Liver (tissue), 9 donors: Measurements from ENCODE around the gene DVL1. TPM values are rescaled to one million over a fixed set of nuclear protein-coding genes. Genes with fewer than 3 reads are reported as not detected.

ENCODE experiments used
- DNase-seq: peaks from one replicate; pipeline ENCODE4 v3.0.0-alpha.2; 2017; ENCODE audit warnings: low spot score
- H3K27ac ChIP-seq, 2 donors: one replicate each; pipeline ENCODE4 v1.7.0; 2013; ENCODE audit warnings: inconsistent platforms in 2 of 2, low read length in 2 of 2, control low read depth in 1 of 2, low read depth in 1 of 2, mild to moderate bottlenecking in 1 of 2
- H3K27me3 ChIP-seq, 4 donors: one replicate each; pipeline versions ENCODE4 v1.6.1 to v1.7.0; 2013; ENCODE audit warnings: low read length in 3 of 4, inconsistent platforms in 1 of 4, mild to moderate bottlenecking in 1 of 4, moderate library complexity in 1 of 4; ENCODE audit not compliant: control insufficient read depth in 4 of 4, insufficient read depth in 4 of 4
- H3K36me3 ChIP-seq, 4 donors: one replicate each; pipeline versions ENCODE4 v1.6.1 to v1.7.0; 2013; ENCODE audit warnings: low read length in 3 of 4, mild to moderate bottlenecking in 3 of 4, low read depth in 1 of 4, moderate library complexity in 1 of 4; ENCODE audit not compliant: control insufficient read depth in 4 of 4, insufficient read depth in 3 of 4
- H3K4me1 ChIP-seq, 4 donors: one replicate each; pipeline versions ENCODE4 v1.6.1 to v1.7.0; 2013; ENCODE audit warnings: low read length in 3 of 4, mild to moderate bottlenecking in 3 of 4, moderate library complexity in 1 of 4; ENCODE audit not compliant: control insufficient read depth in 4 of 4, insufficient read depth in 4 of 4
- H3K4me3 ChIP-seq, 3 donors: one replicate each; pipeline versions ENCODE4 v1.6.1 to v1.7.0; 2013; ENCODE audit warnings: low read length in 3 of 3, control low read depth in 1 of 3, low read depth in 1 of 3, mild to moderate bottlenecking in 1 of 3
- H3K9ac ChIP-seq, 2 donors: one replicate each; pipeline ENCODE4 v1.7.0; 2013; ENCODE audit warnings: low read length in 2 of 2, mild to moderate bottlenecking in 2 of 2, moderate library complexity in 2 of 2, control low read depth in 1 of 2, low read depth in 1 of 2
- H3K9me3 ChIP-seq, 4 donors: one replicate each; pipeline versions ENCODE4 v1.6.1 to v1.7.0; 2013; ENCODE audit warnings: low read length in 3 of 4; ENCODE audit not compliant: control insufficient read depth in 4 of 4
- EGR1 ChIP-seq, 2 donors: IDR thresholded peaks; 2 replicates each; pipeline ENCODE4 v1.6.1; 2016 to 2018; ENCODE audit warnings: antibody characterized with exemption in 2 of 2, low read depth in 2 of 2
- FOXA1 ChIP-seq: IDR thresholded peaks from 2 replicates; pipeline ENCODE4 v1.6.1; 2016; ENCODE audit warnings: antibody characterized with exemption
- FOXA2 ChIP-seq: IDR thresholded peaks from 2 replicates; pipeline ENCODE4 v1.6.1; 2016; ENCODE audit warnings: antibody characterized with exemption
- HNF4A ChIP-seq, 2 donors: conservative IDR thresholded peaks; 2 replicates each; pipeline ENCODE4 v1.6.1; 2016; ENCODE audit warnings: antibody characterized with exemption in 2 of 2, mild to moderate bottlenecking in 2 of 2
- HNF4G ChIP-seq: IDR thresholded peaks from 2 replicates; pipeline ENCODE4 v1.6.1; 2016; ENCODE audit warnings: antibody characterized with exemption
- JUND ChIP-seq, 2 donors: IDR thresholded peaks; 2 replicates each; pipeline ENCODE4 v1.6.1; 2016; ENCODE audit warnings: antibody characterized with exemption in 2 of 2
- RAD21 ChIP-seq, 2 donors: IDR thresholded peaks; 2 replicates each; pipeline ENCODE4 v1.6.1; 2016; ENCODE audit warnings: antibody characterized with exemption in 2 of 2, mild to moderate bottlenecking in 2 of 2
- YY1 ChIP-seq: IDR thresholded peaks from 2 replicates; pipeline ENCODE4 v1.6.1; 2016; ENCODE audit warnings: antibody characterized with exemption, mild to moderate bottlenecking
- WGBS: extraction: QIAGEN DNeasy Blood & Tissue Kit; methylation state at CpG from one replicate; pipeline ENCODE4 v1.1.7; 2013; 5-methylcytosine and 5-hydroxymethylcytosine counted together
- polyA plus RNA-seq, 2 donors: library from polyadenylated mRNA; stranded (reverse) in 1 of 2; unstranded in 1 of 2; fragments of 200-250 nt in 1 of 2; fragments of >200 nt in 1 of 2; fragmentation: Nextera tagmentation in 1 of 2; extraction: Ambion mirVana in 1 of 2; gene quantifications; one replicate each; pipeline versions ENCODE4 v1.2.1 to v1.2.3, GENCODE V29; 2013 to 2015
- total RNA-seq, 2 donors: library from RNA; depleted of rRNA; stranded (reverse); fragments of >200 nt; gene quantifications; one replicate each; pipeline ENCODE4 v1.2.3, GENCODE V29; 2014
- TF ChIP-seq, protein P1 (sequence below): fragments of 150-350 bp; IDR thresholded peaks from 2 replicates; pipeline ENCODE4 v1.5.1; 2017; ENCODE audit warnings: improper control_type of control experiment, low read depth, low read length; ENCODE audit not compliant: missing input control
- TF ChIP-seq, protein P2 (sequence below): IDR thresholded peaks from 2 replicates; pipeline ENCODE4 v1.6.1; 2016; ENCODE audit warnings: antibody characterized with exemption, mild to moderate bottlenecking
- TF ChIP-seq, protein P3 (sequence below): IDR thresholded peaks from 2 replicates; pipeline ENCODE4 v1.6.1; 2016; ENCODE audit warnings: antibody characterized with exemption
- TF ChIP-seq, protein P4 (sequence below): IDR thresholded peaks from 2 replicates; pipeline ENCODE4 v1.6.1; 2016; ENCODE audit warnings: antibody characterized with exemption
- TF ChIP-seq, protein P5 (sequence below): IDR thresholded peaks from 2 replicates; pipeline ENCODE4 v1.6.1; 2016; ENCODE audit warnings: antibody characterized with exemption
- donor health status: healthy.
- donor health status: healthy.
- donor health status: healthy.
- donor health status: healthy.
- donor health status: healthy.

DVL1 gene
- total and polyA plus RNA-seq, 4 donors, result 5.7 to 41.2 (median 24.8) TPM

DNA sequence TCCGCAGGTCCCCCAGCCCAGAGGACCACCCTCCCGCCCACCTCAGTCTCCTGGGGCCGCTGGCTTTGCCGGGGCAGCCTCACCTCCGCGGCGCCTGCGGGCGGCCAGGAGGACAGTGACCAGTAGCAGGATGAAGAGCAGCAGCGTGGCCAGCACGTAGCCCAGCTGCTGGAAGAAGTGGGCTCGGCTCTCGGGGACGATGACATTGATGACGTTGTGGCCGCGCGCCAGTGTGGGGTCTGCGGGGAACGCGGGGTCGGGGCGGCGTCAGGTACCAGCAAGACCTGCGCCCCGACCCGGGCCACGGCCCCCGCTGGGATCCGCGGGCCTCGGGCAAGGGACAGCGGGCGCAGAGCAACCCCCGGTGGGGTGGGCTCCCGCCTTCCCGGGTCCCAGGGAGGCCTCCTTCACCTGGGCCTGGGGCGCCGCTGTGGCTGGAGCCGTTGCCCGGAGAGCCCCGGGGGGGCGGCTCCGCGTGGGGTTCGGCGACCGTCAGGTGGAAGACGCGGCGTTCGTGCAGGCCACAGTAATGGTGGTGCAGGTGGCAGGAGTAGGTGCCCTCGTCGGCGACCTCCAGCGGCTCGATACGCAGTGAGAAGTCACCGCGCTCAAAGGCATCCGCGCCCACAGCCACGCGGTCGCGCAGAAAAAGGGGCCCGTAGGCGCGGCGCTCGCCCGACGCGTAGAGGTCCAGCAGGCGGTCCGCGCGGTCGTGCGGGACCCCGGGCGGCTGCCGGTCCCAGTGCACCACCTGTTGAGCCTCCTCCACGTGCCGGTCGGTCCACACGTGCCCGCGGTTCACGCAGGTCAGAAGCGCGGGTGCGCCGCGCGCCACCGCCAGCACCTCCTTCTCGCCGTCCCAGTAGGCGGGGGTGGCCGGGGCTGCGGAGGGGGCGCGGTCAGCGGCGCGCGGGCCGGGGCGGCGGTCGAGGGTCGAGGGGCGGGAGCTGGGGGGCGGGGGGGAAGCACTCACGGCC lies 5.3 kb upstream of the DVL1 start:
- Histone ChIP-seq H3K9ac (no peak overlapping the region), H3K36me3 (no peaks in the 10 kb centered on the region), H3K4me1 (peaks cover 0 to 25% (median 4%) of the 10 kb centered on the region in 4 donors), H3K27ac (no peak overlapping the region), H3K9me3 (no peaks in the 10 kb centered on the region), H3K4me3 (peak overlapping the region in 1 of 3 donors; percentile 17), H3K27me3 (peaks cover 0 to 2% (median 0%) of the 10 kb centered on the region in 4 donors)
- no peak for DNase-seq
- TF ChIP-seq FOXA2 (no peak), FOXA1 (no peak)
- TF ChIP-seq, protein P1, sequence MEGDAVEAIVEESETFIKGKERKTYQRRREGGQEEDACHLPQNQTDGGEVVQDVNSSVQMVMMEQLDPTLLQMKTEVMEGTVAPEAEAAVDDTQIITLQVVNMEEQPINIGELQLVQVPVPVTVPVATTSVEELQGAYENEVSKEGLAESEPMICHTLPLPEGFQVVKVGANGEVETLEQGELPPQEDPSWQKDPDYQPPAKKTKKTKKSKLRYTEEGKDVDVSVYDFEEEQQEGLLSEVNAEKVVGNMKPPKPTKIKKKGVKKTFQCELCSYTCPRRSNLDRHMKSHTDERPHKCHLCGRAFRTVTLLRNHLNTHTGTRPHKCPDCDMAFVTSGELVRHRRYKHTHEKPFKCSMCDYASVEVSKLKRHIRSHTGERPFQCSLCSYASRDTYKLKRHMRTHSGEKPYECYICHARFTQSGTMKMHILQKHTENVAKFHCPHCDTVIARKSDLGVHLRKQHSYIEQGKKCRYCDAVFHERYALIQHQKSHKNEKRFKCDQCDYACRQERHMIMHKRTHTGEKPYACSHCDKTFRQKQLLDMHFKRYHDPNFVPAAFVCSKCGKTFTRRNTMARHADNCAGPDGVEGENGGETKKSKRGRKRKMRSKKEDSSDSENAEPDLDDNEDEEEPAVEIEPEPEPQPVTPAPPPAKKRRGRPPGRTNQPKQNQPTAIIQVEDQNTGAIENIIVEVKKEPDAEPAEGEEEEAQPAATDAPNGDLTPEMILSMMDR, result no peak
- 24% methylated on average over 116 of the region's 116 CpGs for WGBS

DNA sequence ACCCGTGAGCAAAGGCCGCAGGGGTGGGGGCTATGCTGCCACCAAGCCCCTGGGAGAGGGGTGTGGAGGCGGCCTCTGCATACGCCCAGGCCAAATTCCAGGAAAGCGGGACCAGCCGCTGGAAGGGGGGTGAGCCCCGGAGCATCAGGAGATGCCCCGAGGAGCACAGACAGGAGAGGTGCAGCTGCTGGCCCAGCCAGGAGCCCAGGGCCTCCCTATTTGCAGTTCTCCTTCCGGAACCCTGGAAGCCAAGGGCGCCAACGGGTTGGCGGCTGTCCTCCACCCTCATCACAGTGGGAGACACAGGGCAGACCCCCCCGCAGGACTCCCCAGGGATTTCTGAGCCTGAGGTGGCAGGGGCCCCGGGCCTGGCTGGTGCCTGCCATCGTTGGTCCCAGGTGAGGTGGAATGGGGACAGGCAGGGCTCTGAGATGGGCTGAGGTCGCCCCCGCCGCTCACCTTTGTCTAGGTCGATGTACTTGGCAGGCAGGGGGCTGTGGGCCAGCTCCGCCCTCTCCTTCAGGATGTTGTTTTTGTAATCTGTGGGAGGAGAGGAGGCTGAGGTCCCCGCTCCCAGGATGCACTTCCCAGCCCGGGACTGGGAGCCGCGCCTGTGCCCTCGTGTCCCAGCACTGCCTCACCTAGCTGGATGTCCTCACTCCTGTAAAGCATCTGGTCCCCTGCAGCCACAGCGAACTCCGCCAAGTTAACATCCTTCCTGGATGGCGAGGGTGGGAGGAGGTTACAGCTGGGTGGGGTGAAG lies 4.4 kb upstream of the DVL1 start:
- H3K9me3 ChIP-seq, result no peaks in the 10 kb centered on the region
- peaks cover 0 to 2% (median 0%) of the 10 kb centered on the region in 4 donors for H3K27me3 ChIP-seq
- WGBS, result 17% methylated on average over 28 of the region's 28 CpGs
- peaks cover 0 to 27% (median 4%) of the 10 kb centered on the region in 4 donors for H3K4me1 ChIP-seq
- no peaks in the 10 kb centered on the region for H3K36me3 ChIP-seq
- no peak overlapping the region for H3K9ac ChIP-seq
- H3K4me3 ChIP-seq, result no peak overlapping the region
- TF ChIP-seq FOXA1, result no peak
- TF ChIP-seq HNF4G, result no peak
- TF ChIP-seq RAD21 (IDR thresholded peaks at IDR 0.05), result no peak
- TF ChIP-seq, protein P2, sequence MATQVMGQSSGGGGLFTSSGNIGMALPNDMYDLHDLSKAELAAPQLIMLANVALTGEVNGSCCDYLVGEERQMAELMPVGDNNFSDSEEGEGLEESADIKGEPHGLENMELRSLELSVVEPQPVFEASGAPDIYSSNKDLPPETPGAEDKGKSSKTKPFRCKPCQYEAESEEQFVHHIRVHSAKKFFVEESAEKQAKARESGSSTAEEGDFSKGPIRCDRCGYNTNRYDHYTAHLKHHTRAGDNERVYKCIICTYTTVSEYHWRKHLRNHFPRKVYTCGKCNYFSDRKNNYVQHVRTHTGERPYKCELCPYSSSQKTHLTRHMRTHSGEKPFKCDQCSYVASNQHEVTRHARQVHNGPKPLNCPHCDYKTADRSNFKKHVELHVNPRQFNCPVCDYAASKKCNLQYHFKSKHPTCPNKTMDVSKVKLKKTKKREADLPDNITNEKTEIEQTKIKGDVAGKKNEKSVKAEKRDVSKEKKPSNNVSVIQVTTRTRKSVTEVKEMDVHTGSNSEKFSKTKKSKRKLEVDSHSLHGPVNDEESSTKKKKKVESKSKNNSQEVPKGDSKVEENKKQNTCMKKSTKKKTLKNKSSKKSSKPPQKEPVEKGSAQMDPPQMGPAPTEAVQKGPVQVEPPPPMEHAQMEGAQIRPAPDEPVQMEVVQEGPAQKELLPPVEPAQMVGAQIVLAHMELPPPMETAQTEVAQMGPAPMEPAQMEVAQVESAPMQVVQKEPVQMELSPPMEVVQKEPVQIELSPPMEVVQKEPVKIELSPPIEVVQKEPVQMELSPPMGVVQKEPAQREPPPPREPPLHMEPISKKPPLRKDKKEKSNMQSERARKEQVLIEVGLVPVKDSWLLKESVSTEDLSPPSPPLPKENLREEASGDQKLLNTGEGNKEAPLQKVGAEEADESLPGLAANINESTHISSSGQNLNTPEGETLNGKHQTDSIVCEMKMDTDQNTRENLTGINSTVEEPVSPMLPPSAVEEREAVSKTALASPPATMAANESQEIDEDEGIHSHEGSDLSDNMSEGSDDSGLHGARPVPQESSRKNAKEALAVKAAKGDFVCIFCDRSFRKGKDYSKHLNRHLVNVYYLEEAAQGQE, result no peak
- no peak for TF ChIP-seq EGR1 (IDR thresholded peaks at IDR 0.05; ENCODE audit: low read depth in 2 of 2)
- H3K27ac ChIP-seq, result no peak overlapping the region
- no peak for DNase-seq

DNA sequence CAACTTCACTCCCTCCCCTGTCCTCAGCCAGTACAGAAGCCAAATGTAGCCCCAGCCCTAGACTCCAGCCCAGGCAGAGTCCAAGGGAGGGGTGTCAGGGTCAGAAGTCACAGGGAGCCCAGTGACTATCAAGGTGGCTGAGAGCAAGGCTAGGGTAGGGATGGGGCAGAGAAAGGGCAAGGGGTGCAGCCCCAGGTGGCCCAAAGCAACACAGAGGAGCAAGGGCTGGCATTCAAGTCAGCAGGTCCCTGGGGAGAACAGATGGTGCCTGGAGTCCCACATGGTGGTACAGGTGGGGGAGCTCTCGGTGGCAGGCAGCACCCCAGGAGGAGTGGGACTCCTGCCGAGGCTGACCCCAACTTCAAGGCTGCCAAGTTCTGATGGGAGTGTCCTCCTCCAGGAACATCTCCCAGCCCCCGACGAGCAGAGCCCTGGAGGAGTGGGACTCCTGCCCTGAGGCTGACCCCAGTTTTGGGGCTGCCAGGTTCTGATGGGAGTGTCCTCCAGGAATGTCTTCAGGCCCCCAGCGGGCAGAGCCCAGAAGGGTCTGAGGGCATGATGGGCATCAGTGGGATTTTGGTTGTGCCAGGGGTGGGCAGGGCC lies 3.7 kb upstream of the DVL1 start:
- TF ChIP-seq FOXA2, result no peak
- TF ChIP-seq, protein P1, result no peak
- no peak for TF ChIP-seq JUND (IDR thresholded peaks at IDR 0.05)
- TF ChIP-seq, protein P3, sequence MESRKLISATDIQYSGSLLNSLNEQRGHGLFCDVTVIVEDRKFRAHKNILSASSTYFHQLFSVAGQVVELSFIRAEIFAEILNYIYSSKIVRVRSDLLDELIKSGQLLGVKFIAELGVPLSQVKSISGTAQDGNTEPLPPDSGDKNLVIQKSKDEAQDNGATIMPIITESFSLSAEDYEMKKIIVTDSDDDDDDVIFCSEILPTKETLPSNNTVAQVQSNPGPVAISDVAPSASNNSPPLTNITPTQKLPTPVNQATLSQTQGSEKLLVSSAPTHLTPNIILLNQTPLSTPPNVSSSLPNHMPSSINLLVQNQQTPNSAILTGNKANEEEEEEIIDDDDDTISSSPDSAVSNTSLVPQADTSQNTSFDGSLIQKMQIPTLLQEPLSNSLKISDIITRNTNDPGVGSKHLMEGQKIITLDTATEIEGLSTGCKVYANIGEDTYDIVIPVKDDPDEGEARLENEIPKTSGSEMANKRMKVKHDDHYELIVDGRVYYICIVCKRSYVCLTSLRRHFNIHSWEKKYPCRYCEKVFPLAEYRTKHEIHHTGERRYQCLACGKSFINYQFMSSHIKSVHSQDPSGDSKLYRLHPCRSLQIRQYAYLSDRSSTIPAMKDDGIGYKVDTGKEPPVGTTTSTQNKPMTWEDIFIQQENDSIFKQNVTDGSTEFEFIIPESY, result no peak
- no peak for TF ChIP-seq HNF4A (conservative IDR thresholded peaks at IDR 0.05)
- TF ChIP-seq, protein P4, sequence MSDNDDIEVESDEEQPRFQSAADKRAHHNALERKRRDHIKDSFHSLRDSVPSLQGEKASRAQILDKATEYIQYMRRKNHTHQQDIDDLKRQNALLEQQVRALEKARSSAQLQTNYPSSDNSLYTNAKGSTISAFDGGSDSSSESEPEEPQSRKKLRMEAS, result no peak
- TF ChIP-seq, protein P5, sequence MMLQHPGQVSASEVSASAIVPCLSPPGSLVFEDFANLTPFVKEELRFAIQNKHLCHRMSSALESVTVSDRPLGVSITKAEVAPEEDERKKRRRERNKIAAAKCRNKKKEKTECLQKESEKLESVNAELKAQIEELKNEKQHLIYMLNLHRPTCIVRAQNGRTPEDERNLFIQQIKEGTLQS, result no peak
- no peak for TF ChIP-seq YY1
- Histone ChIP-seq H3K36me3 (no peaks in the 10 kb centered on the region), H3K4me3 (no peak overlapping the region), H3K27me3 (peaks cover 0 to 2% (median 0%) of the 10 kb centered on the region in 4 donors), H3K9me3 (no peaks in the 10 kb centered on the region), H3K27ac (no peak overlapping the region), H3K9ac (no peak overlapping the region), H3K4me1 (peaks cover 2 to 34% (median 10%) of the 10 kb centered on the region in 4 donors)
- WGBS, result 25% methylated on average over 5 of the region's 5 CpGs
- no peak for DNase-seq
